HG03045 (cell line): Measurements from ENCODE around the gene STX5.
"Not testable (repeated sequence)": the region's sequence is repeated elsewhere in the genome, so short reads cannot be mapped to it uniquely, and the experiment has no call there.

Experiments used
- ATAC-seq: cut with Tn5 transposase; IDR thresholded peaks from one replicate; pipeline ENCODE4 v1.9.1; 2021; ENCODE audit warnings: mild to moderate bottlenecking, moderate library complexity; ENCODE audit not compliant: unreplicated experiment

The STX5 gene

DNA sequence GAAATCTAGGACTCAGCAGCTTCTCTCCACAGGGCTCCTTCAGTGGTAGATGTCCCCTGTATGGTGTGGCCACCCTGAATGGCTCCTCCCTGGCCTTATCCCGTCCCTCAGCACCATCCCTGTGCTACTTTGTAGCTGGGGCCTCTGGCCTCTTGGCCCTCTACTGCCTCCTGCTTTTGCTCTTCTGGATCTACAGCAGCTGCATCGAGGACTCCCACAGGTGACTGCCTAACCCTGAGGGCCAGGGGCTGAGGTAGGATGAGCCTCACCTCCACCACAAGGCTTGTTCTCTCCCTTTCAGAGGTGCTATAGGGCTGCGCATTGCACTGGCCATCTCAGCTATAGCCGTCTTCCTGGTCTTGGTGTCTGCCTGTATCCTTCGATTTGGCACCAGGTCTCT is 42.9 kb downstream of the STX5 start:
- ATAC-seq, result no peak

- ATAC-seq, result peak; percentile 65
Measured at GRCh38 chr11:62787005-62787759, 44.7 kb downstream of the STX5 start, which contains the start of gene TMEM179B. Gene TMEM179B, plus strand, starts transcription at chr11:62787402. Its CDS starts 30 bp downstream, at chr11:62787432.

DNA sequence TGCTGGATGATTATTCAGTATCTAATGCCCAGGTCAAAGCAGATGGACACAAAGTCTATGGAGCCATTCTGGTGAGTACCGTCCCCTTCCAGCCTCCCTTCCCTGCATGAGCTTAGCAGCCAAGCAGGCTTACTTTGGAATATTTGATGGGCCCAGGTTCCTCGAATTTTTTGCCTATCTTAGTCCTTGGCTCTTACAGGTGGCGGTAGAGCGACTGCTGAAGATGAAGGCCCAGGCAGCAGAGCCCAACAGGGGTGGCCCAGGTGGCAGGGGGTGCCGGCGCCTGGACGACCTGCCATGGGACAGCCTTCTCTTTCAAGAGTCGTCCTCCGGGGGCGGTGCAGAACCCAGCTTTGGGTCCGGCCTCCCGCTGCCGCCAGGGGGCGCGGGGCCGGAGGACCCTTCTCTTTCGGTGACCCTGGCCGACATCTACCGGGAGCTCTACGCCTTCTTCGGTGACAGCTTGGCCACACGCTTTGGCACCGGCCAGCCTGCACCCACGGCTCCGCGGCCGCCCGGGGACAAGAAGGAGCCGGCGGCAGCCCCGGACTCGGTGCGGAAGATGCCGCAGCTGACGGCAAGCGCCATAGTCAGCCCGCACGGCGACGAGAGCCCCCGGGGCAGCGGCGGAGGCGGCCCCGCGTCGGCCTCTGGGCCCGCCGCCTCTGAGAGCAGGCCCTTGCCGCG is 45.4 kb downstream of the STX5 start:
- peak; percentile 65 for ATAC-seq

DNA sequence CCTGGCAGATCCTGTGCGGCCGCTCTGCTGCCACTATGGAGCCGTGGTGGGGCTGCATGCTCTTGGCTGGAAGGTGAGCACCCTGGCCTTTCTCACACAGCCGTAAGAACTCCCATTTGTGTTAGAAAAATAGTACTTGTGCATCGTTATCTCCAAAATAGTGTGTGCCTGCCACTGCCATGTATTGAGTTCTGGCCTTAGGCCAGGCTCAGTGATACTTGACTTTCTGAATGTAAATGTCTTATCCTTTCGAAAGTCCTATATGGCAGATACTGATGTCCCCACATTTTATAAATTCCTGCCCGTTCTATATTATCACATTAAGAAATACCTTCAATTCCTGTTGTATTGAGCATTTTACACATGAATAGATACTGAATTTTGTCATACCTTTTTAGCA is 49.1 kb downstream of the STX5 start:
- ATAC-seq, result no peak

GRCh38 chr11:62778441-62778840 is 53.4 kb downstream of the STX5 start:
- ATAC-seq, result no peak

- ATAC-seq, result no peak
Measured at GRCh38 chr11:62777389-62777788, 54.5 kb downstream of the STX5 start.

DNA sequence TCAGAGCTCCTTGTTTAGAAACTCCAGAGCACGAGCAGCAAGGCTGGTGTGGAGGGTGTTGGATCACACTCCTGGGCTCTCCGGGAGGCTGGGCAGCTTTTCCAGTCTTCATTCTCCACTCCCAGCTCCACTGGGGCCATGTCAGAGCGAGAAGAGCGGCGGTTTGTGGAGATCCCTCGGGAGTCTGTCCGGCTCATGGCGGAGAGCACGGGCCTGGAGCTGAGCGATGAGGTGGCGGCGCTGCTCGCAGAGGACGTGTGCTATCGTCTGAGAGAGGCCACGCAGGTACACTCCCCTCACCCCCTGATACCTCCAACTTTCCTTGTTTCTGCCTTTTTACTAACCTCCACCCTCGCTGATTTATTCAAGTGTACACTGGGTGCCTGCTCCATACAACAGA is 56.2 kb downstream of the STX5 start:
- no peak for ATAC-seq

- no peak for ATAC-seq
Measured at GRCh38 chr11:62774407-62774806, 57.4 kb downstream of the STX5 start.

DNA sequence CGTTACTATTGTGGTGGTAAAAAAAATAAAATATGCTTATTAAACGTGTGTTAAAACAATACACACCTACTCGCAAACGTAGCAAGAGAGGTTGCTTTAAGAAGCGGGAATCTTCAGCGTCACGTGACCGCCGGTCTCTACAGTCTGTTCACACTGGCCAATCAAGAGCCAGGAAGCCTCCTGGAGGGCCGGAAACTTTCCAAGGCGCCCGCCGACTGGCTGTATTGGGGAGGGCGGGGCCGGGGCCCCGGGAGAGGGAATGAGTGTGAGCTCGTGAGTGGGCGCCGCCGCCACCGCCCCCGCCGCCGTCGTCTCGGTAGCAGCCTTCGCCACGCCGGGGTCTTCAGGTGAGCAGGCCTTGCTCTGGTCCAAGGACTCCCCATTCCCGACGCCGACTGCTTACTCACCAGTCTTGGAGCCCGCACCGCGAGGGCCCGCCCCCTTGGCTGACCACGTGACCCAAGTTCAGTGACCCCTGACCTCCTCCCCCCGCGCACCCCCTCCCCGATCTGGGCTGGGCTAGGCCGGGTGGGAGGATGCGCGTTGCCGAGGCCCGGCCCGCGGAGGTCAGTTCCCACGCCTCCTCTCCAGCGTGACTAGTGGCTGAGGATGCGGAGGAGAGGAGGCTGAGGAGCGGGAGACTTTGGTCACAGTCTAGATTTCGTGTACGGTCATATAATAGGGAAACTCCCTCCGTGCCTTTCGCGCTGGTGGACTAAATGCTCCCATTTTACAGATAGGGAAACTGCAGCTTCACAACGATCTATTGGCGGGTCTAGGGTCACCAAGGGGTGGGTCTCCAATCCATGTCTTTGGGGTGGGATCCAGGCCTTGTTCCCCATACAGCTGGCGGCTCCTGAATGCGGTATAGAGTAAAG is 60.5 kb downstream of the STX5 start, which contains the start of gene TAF6L:
TAF6L (plus strand) TSS at position 253 of the 878 bp plus-strand sequence. CDS start 4,388 bp downstream, outside the sequence.
- peak; percentile 83 for ATAC-seq

DNA sequence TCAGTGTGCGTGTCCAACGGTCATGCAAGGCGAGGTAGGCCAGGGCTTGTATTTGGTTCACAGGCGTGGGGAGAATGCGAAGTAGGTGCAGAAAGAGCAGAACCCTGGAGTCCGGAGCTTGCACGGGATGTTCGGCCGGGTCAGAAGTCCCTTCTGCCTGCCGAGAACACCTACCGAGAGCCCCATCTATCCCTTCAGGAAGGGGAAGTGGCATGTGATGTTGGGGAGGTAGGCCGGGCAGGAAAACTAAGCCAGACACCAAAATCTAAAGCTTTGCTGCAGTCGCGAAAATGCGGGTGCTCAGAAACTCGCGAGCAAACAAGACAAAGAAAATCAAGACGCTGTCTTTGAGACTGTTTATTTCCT is 61.1 kb downstream of the STX5 start:
- no peak for ATAC-seq

DNA sequence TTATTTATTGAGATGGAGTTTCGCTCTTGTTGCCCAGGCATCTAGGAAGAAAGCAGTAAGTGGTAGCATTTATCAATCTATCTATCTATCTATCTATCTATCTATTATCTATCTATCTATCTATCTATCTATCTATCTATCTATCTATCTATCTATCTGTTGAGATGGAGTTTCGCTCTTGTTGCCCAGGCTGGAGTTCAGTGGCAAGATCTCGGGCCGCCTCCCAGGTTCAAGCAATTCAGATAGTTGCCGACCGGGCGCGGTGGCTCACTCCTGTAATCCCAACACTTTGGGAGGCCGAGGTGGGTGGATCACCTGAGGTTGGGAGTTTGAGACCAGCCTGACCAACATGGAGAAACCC is 71.0 kb downstream of the STX5 start:
- ATAC-seq, result not testable (repeated sequence)

- ATAC-seq, result no peak
Measured at GRCh38 chr11:62757846-62758788, 73.7 kb downstream of the STX5 start.
